Progenitor cell of endocrine pancreas (in vitro differentiated cells): ENCODE measurements around the gene PXN. TPM values are rescaled to one million over a fixed set of nuclear protein-coding genes. Genes with fewer than 3 reads are reported as not detected.

Experiments
- DNase-seq: peaks from one replicate; pipeline ENCODE4 v3.0.0; 2021; ENCODE audit warnings: low spot score; ENCODE audit not compliant: unreplicated experiment
- H3K27ac Mint-ChIP-seq: 2 replicates; pipeline ENCODE4 v1.8.0; 2021; ENCODE audit warnings: mild to moderate bottlenecking, moderate library complexity, mixed read lengths
- H3K27me3 Mint-ChIP-seq: 2 replicates; pipeline ENCODE4 v1.8.0; 2021; ENCODE audit warnings: mixed read lengths
- H3K36me3 Mint-ChIP-seq: 2 replicates; pipeline ENCODE4 v1.8.0; 2022; ENCODE audit warnings: mixed read lengths; ENCODE audit not compliant: insufficient read depth
- H3K4me1 Mint-ChIP-seq: 2 replicates; pipeline ENCODE4 v1.8.0; 2021; ENCODE audit warnings: low read depth, mixed read lengths
- H3K4me3 Mint-ChIP-seq: 2 replicates; pipeline ENCODE4 v1.8.0; 2021; ENCODE audit warnings: low read depth, mild to moderate bottlenecking, moderate library complexity, mixed read lengths
- H3K9me3 Mint-ChIP-seq: 2 replicates; pipeline ENCODE4 v1.8.0; 2021; ENCODE audit warnings: low read depth, mixed read lengths
- CTCF ChIP-seq: fragments of 200-600 bp; sonication (generic); IDR thresholded peaks from one replicate; pipeline ENCODE4 v1.5.0; 2021; ENCODE audit warnings: antibody characterized with exemption, mild to moderate bottlenecking; ENCODE audit not compliant: unreplicated experiment
- total RNA-seq: library from RNA; stranded (reverse); gene quantifications from 2 replicates; pipeline ENCODE4 v1.2.1, GENCODE V29; 2021

PXN gene
- total RNA-seq, 1 donor from 2014 or later, result 71.4 TPM

- Mint-ChIP-seq H3K27me3 (no peaks in the 10 kb centered on the region), H3K27ac (peak overlapping the region; percentile 98), H3K36me3 (no peaks in the 10 kb centered on the region), H3K9me3 (no peaks in the 10 kb centered on the region), H3K4me1 (peaks cover 79% of the 10 kb centered on the region), H3K4me3 (peak overlapping the region; percentile 51)
- TF ChIP-seq CTCF, result peak; percentile 85
- DNase-seq, result peak; percentile 81
Observed at GRCh38 chr12:120228291-120229070, 37.0 kb downstream of the PXN start.

GRCh38 chr12:120228041-120228290, 37.6 kb downstream of the PXN start:
- Mint-ChIP-seq H3K4me3 (peak overlapping the region; percentile 51), H3K27ac (peak overlapping the region; percentile 98)

GRCh38 chr12:120227233-120228040, 38.1 kb downstream of the PXN start:
- Mint-ChIP-seq H3K27ac (peak overlapping the region; percentile 98), H3K9me3 (no peaks in the 10 kb centered on the region), H3K4me3 (peak overlapping the region; percentile 51), H3K27me3 (no peaks in the 10 kb centered on the region), H3K36me3 (peaks cover 3% of the 10 kb centered on the region), H3K4me1 (peaks cover 70% of the 10 kb centered on the region)
- DNase-seq, result no peak
- TF ChIP-seq CTCF, result no peak

More at GRCh38 chr12:120228041-120228290, 37.6 kb downstream of the PXN start:
- Mint-ChIP-seq H3K9me3 (no peaks in the 10 kb centered on the region), H3K36me3 (no peaks in the 10 kb centered on the region), H3K27me3 (no peaks in the 10 kb centered on the region), H3K4me1 (peaks cover 75% of the 10 kb centered on the region)
- no peak for DNase-seq
- TF ChIP-seq CTCF, result no peak

GRCh38 chr12:120225852-120226640, 39.5 kb downstream of the PXN start:
- H3K27ac Mint-ChIP-seq, result peak overlapping the region; percentile 86
- H3K36me3 Mint-ChIP-seq, result peaks cover 3% of the 10 kb centered on the region
- peaks cover 56% of the 10 kb centered on the region for H3K4me1 Mint-ChIP-seq
- H3K27me3 Mint-ChIP-seq, result no peaks in the 10 kb centered on the region
- peak overlapping the region; percentile 35 for H3K4me3 Mint-ChIP-seq
- no peak for TF ChIP-seq CTCF
- no peak for DNase-seq
- H3K9me3 Mint-ChIP-seq, result no peaks in the 10 kb centered on the region

GRCh38 chr12:120225200-120225558, 40.4 kb downstream of the PXN start:
- no peaks in the 10 kb centered on the region for H3K9me3 Mint-ChIP-seq
- DNase-seq, result no peak
- no peak overlapping the region for H3K4me3 Mint-ChIP-seq
- peak overlapping the region; percentile 89 for H3K27ac Mint-ChIP-seq
- H3K27me3 Mint-ChIP-seq, result no peaks in the 10 kb centered on the region
- peaks cover 47% of the 10 kb centered on the region for H3K4me1 Mint-ChIP-seq
- H3K36me3 Mint-ChIP-seq, result peaks cover 5% of the 10 kb centered on the region
- no peak for TF ChIP-seq CTCF
